GM12865 (cell line): ENCODE data around the gene LRP1-AS.

Experiments
- DNase-seq: peaks from one replicate; pipeline ENCODE4 v3.0.0; 2010; ENCODE audit warnings: low read depth
- H3K4me3 ChIP-seq: 2 replicates; pipeline ENCODE4 v1.5.1; 2011; ENCODE audit warnings: mild to moderate bottlenecking, low read depth, low read length, control low read depth
- TF ChIP-seq, protein P1 (sequence below): IDR thresholded peaks from 2 replicates; pipeline ENCODE4 v1.5.1; 2011; ENCODE audit warnings: low read length, control low read depth, low read depth, inconsistent platforms; ENCODE audit not compliant: insufficient read depth; ENCODE audit errors: missing control alignments

Gene LRP1-AS

DNA sequence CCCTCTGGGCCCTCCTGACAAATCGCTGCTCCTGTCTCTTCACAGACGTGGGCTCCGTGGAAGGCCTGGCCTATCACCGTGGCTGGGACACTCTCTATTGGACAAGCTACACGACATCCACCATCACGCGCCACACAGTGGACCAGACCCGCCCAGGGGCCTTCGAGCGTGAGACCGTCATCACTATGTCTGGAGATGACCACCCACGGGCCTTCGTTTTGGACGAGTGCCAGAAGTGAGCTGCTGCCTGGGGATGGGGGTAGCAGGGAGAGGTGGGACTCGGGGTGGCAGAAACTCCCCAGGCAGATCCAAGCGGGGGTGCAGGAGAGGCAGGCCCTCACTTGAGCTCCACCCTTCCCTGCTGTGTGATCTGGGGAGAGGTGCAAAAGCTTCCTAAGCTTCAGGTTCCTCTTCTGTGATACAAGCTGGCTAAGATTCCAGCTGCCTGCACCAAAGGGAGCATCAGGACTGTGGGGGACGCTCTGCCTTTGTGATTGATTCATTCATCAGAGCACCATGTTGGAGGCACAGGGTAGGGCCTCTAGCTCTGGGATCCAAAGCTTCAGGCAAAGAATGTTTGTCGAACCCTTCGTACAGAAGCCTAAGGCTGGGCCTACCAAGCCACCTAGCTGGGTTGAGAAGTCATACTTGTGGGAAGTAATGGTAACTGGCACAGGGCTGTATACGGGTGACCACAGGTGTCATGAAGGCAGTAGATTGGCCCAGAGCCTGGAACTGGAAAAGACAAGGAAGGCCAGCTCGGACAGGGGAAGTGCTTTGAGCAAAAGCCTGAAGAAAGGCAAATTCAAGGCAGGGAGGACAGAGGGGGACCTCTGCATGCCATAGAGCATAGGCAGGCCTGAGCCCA is 40.0 kb upstream of the LRP1-AS start:
- TF ChIP-seq, protein P1, sequence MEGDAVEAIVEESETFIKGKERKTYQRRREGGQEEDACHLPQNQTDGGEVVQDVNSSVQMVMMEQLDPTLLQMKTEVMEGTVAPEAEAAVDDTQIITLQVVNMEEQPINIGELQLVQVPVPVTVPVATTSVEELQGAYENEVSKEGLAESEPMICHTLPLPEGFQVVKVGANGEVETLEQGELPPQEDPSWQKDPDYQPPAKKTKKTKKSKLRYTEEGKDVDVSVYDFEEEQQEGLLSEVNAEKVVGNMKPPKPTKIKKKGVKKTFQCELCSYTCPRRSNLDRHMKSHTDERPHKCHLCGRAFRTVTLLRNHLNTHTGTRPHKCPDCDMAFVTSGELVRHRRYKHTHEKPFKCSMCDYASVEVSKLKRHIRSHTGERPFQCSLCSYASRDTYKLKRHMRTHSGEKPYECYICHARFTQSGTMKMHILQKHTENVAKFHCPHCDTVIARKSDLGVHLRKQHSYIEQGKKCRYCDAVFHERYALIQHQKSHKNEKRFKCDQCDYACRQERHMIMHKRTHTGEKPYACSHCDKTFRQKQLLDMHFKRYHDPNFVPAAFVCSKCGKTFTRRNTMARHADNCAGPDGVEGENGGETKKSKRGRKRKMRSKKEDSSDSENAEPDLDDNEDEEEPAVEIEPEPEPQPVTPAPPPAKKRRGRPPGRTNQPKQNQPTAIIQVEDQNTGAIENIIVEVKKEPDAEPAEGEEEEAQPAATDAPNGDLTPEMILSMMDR = no peak
- H3K4me3 ChIP-seq = no peak overlapping the region
- DNase-seq = no peak

DNA sequence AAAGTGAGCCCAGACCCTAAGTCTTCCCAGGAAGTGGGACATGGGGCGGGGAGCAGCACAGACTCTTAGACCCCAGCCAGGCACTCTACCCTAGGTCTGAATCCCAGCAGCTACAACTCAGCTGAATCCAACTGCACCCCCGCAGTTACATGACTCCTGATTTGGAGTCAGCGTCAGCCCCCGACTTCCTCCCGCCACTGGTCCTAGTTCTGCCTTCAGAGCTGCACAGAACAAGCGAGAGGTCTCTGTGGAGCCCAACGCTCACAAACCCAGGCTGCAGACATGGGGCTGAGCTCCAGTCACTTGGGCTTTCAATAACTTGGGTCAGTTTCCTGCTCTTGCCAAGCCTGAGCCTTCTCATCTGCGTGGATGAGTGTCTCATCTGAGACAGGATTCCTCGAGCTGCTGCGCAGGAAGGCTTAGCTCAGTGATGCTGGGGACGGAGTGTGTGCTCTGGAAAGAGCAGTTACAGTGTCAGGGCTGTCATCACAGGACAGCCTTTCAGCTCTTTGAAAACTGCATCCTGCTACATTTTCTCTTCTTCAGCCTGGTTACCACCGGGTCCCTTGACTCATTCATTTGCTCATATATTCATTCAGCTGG is 38.6 kb upstream of the LRP1-AS start:
- TF ChIP-seq, protein P1 = no peak
- DNase-seq = no peak
- no peak overlapping the region for H3K4me3 ChIP-seq

DNA sequence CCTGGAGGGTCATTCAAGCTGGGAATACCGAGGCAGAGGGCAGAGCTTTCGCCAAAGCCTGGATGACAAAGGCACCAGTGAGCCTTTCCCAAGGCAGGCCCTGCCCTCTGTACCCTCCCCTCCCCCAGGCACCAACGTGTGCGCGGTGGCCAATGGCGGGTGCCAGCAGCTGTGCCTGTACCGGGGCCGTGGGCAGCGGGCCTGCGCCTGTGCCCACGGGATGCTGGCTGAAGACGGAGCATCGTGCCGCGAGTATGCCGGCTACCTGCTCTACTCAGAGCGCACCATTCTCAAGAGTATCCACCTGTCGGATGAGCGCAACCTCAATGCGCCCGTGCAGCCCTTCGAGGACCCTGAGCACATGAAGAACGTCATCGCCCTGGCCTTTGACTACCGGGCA is 38.0 kb upstream of the LRP1-AS start:
- no peak for DNase-seq

DNA sequence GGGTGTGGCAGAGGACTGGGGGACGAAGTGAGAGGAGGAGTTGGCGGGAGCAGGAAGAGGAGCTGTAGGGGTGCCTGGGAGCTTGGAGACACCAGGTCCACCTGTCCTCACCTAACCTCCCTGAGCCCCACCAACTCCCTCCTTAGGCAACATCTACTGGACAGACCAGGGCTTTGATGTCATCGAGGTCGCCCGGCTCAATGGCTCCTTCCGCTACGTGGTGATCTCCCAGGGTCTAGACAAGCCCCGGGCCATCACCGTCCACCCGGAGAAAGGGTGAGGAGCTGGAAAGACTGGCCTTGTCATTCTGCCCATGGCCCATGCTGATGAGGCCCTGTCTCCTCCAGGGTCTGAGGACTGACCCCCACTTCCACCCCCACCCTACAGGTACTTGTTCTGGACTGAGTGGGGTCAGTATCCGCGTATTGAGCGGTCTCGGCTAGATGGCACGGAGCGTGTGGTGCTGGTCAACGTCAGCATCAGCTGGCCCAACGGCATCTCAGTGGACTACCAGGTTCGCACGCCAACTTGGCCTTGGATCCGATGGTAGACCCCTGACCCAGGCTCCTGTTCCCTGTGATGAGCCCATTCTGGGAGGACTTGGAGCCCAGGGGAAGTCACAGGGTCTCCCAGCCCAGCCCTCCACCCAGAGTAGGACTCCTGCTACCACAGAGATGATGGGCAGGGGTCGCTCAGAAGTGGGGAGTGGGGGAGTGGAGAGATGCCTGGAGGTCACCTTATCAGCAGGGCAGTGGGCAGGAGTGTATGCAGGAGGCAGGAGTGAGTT is 36.7 kb upstream of the LRP1-AS start:
- H3K4me3 ChIP-seq = no peak overlapping the region
- TF ChIP-seq, protein P1 = no peak
- no peak for DNase-seq

More for the DNA sequence above, 38.0 kb upstream of the LRP1-AS start:
- TF ChIP-seq, protein P1 = no peak
- H3K4me3 ChIP-seq = no peak overlapping the region

DNA sequence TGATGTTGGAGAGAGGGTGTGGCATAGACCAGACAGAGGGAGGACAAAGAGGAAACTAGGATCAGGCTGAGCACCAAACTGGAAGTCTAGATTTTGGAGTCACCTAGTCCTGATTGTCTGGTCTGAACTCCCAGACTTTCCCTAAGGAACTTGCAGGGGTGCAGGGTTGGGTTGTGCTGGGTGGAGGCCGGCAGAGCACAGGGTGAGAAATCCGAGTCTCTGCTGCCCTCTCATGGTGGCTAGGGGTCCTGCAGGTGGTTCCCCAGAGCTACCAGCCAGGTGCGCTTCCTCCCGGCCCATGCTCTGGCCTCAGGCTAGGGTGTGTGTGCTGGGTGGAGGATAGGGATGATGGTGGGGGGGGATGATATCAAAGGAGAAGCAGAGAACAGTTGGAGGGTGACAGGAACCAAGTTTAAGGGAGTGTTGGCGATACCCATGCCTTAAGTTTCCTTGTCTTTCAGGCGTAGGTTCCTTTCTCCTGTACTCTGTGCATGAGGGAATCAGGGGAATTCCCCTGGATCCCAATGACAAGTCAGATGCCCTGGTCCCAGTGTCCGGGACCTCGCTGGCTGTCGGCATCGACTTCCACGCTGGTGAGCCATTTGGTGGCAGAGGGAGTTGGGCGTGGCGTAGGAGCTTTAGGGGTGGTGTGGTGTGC is 35.6 kb upstream of the LRP1-AS start:
- no peak overlapping the region for H3K4me3 ChIP-seq
- peak; percentile 77 for DNase-seq
- TF ChIP-seq, protein P1 = peak; percentile 96

DNA sequence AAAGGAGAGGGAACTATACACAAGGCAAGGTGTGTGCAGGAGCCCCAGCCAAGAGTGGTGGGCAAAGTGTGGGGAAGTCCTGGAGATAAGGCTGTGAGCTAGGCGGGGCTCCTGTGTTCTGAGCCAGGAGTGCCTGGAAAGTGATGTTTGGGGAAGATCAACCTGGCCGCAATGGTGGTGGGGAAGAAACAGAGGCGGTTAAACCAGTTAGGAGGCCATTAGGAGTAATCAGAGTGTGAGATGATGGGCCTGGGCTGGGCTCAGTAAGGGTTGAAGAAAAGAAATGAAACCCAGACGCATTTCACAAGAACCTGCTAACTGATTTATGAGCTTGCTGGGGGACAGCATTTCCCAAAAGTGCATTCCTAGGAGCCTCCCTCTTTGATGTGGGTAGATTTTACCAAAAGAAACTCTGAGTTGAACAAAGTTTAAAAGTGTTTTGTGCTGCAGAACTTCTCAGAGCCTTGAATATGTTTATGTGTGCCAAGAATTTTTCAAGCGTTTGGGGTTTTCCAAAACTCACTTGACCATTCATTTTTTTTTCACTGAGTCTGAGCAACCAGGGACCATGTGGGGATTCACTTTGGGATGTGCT is 34.2 kb upstream of the LRP1-AS start:
- H3K4me3 ChIP-seq = no peak overlapping the region
- no peak for DNase-seq
- TF ChIP-seq, protein P1 = no peak
